GM19452 (cell line): ENCODE data around the gene TBX21.

Experiments
- ATAC-seq: cut with Tn5 transposase; IDR thresholded peaks from one replicate; pipeline ENCODE4 v1.9.1; 2021; ENCODE audit not compliant: unreplicated experiment

TBX21 gene

DNA sequence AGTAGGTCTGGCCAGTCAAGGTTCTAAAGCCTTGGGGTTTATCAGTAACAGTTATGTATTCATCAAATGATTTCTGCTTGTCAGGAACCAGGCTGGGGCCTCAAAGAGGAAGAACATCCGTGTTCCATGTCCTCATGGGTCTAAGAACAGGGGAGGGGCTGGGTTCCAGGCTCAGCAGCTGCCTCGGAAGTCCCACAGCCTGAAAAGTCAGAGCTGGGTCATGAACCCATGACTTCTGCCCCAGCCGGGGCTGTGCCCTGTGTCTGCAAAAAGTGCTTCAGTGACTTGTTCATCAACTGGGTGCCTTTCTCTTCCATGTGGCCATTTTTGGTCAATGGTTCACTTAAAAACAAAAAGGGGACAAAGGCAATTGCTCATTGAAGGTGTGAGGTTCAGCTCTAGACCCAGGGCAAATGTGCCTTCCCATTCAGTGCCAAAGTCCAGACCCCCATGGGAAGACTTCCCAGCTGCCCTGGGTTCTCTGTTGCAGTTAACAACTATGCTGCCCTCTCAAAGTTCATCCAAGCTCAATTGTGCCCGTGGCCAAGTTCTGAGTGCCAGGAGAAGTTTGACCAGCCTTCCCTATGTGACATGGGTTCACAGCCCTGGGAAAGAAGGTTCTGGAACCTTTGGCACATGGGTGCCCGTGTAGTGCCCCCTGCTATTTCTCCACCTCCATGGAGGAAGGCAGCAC is 20.6 kb upstream of the TBX21 start:
- ATAC-seq = no peak

DNA sequence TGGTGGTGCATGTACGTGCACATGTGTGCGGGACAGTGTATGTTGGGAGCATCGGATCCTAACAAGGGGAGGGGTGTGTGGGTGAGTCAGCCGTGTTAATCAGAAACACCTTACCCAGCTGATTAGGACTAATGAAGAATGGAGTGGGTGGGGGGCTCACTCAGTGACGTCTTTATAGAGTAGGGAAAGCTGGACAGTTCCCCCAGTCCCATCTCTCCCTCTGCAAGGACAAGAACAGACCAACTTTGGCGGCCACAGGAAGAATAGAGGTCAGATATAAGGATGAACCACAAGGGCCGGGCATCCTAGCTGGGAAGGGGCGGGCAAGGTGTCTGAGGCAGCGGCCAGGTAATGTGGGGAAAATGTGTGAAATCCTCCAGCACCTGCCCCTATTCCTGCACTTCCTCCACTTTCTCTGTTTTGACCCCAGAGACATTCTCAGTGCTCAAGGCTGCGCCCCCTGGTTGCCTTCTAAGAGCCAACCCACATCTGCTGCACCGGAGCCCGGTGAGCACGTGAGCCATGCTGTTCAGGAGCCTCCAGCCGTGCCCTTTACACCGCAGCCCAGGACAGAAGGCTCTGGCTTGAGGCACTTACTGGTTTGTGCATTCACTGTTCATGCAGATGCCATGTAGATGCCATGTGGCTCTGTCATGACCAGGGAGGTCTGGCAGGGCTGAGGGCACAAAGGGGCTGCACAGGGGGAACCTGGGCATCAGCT is 18.9 kb upstream of the TBX21 start:
- no peak for ATAC-seq

DNA sequence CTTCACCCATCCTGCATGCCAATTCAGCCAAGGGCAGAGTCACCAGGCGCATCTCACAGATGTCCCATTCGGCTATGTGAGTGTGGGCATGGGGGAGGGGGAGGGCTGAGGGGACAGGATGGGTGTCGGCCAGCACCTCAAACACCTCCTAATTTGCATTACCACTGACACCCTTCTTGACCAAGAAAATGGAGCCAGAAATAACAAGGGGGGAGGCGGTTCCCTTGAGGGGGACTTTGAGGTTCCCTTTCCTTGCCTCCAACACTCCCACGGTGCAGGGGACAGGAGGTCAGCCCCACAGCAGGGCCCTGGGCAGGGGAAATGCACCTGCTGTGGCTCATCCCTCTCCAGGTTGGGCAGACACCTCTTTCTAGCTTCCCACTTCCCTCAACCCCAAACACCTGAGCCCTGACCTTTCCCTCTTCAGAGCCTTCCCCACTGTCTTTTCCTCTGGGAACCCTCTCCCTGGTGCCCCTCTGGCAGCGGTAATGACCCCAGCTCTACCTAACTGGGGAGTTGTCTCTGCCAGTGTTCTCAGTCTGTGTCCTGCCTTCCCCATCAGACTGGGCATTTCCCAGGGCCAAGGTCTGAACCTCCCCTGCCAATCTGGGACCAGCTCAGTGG is 18.2 kb upstream of the TBX21 start:
- no peak for ATAC-seq

DNA sequence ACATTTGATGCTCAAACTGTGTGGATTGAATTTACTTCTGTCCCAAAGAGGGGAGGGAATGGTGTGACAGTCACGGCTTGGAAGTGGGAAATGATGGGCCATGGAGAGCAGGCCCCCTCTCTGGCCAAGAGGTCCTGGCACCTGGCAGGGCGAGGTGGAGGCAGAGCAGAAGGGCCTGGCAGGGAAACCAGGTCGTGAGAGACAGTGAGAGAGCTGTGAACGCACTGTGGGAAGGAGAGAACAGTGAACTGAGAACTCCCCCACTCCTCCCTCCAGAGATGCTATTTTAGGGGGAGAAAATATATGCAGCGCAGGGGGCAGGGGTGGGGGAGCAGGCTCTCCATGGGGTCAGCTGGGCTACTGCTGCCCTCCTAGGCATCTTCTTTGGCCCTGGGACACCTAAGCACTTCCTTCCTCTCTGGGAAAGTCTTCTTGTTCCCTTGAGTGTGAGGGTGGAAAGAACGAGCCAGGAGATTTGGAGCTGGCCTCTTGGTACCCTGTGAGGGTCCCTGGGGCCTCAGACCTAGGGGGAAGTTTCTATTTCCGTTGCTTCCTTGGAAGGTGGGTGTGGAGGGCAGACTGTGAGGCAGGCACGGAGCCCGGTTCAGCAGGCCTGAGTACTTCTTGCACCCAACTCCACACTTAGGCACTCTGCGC is 17.2 kb upstream of the TBX21 start:
- no peak for ATAC-seq

DNA sequence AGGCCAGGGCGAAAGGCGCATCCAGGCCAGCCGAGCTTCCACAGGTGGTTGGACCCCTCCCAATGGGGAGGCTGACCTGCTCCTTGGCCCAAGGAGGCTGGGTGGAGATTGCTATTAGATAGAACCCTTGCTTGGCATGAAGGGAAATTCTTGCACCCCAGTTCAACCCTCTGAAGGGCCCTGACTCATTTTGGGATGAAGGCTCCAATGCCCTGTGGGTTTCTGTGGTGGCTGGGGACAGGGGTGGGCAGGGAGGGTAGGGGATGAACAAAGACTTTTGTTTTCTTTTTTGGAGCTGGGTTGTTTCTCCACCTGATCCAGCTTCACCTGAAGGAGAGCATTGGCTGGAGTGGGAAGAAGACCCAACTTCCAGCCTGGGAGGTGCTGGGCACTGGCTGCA is 16.7 kb upstream of the TBX21 start:
- ATAC-seq = no peak

DNA sequence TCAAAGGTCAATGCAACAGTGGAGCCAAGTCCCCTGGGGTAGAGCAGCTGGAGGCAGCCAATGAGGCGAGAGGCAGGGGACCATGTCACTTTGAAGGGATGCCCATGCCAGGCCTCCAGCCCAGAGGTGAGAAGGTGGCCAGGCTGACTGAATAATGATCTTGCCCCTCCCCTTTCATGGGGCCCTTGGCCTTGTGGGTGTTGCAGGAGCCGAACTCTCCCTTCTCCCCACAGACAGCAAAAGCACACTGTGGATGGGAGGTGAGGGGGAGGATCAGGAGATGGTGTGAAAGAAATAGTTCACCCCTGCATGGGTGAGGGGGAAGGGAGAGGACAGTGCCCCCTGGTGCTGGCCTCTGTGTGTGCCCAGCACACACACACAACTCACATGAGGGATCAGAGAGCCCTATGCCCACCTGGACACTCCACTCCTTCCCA is 15.8 kb upstream of the TBX21 start:
- ATAC-seq = no peak

DNA sequence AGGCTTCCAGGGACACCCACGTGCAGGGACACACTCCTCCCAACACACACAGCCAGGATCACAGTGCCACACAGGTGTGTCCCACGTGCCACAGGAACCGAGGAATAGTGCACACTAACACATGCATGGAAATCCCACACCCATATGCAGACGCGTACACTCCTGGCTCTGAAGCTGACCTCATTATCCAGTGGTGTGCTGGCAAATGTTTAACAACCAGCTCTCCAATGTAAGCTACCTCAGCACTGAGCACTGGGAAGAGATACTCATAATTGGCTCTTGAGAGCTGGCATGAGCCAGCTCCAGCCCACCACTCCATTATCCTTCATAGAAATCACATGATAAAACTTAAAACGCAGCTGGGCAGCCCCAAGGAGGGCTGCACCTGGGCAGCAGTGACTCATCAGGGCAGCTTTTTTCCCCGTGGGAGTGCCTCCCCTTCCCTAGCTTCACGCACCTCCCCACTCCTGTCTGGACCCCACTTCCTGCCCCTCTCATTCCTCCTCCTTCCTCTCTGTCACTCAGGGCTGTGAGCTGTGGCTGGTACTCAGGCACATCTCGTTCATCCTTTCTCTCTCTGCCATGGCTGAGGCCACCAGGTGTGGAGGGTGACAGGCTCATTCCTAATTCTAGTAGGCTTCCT is 14.9 kb upstream of the TBX21 start:
- no peak for ATAC-seq

DNA sequence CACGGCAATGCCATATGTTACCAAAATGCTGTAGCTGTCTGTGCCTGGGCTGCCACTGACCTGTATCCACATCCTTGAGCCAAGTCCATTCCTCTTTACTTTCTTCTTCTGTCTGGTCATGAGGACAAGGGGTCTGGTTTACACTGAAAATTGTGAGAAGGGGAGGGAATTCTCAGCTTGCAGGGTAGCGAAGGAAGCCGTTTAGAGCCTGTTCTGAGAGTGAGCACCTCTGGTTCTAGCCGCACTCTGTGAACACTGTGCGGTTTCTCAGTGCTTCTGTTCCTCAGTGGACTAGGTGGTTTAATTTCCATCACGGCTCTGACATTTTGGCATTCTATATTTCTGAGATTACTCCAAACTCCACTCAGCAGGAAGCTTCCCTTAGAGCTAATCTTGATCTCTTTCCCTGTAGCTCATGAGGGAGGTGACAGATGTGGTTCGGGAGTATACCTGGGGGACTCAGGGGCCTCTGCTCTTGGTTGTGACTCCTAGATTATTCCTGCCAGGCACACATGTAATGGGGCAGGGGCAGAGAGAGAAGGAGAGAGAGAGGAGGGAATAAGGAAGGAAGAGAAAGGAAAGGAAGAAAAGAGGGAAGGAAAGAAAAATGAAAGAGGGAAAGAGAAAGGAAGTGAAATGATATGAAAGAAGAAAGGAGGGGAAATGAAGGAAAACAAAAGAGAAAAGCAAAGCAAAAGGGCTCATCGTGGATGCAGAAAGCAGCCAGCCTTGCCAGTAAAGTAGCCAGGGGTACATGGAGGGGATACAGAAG is 14.2 kb upstream of the TBX21 start:
- no peak for ATAC-seq

DNA sequence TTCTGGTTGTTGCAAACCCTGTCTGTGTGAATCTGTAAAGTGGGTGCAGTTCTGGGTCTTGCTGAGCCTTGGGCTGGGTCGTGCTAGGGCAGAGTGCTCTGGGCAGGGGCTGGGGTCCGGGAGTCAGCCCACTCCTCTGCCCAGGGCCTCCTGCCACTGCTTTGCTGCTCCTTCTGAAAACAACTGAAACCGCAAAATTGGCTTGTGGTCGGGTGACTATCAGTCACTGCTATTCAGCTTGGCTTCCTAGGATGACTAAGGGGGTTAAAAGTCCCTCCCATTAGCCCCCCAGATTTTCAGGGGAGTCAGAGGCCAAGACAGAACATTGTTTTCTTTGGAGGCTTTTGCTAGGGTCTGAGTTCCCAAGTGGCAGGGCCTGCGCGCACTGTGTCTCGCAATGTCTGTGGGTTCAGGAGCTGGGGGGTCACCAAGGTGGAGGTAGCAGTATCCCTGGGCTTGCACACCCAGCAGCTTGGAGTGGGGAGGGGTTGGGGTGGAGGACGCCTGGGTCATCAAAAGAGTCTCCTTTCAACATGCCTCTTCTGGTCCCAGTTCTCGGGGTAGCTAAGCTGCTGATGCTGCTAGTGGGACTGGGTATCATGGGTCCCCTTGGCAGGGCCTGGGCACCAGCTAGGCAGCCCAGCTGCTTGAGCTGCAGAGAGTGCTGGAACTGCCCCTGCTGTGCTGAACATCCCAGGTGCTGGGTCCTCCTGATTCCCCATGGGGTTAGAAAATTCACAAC is 13.5 kb upstream of the TBX21 start:
- no peak for ATAC-seq

DNA sequence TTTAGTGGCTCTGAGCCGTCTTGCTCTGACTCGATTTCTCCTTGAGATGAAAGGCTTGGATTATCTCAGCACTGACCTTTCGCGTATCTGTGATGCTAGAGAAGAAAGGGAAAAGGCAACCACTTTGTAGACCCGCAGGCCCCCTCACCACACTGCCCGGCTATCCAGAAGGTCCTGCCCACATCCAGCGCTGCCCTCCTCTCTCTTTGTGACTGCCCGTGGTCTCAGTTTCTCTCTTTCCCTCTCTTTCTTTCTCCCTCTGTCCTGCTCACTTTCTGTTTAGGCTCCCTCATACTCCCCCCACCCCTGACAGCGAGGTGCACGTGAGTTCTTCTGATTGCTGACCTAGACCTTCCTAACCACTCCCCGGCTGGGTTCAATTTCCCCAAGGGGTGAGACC is 12.8 kb upstream of the TBX21 start:
- ATAC-seq = no peak

DNA sequence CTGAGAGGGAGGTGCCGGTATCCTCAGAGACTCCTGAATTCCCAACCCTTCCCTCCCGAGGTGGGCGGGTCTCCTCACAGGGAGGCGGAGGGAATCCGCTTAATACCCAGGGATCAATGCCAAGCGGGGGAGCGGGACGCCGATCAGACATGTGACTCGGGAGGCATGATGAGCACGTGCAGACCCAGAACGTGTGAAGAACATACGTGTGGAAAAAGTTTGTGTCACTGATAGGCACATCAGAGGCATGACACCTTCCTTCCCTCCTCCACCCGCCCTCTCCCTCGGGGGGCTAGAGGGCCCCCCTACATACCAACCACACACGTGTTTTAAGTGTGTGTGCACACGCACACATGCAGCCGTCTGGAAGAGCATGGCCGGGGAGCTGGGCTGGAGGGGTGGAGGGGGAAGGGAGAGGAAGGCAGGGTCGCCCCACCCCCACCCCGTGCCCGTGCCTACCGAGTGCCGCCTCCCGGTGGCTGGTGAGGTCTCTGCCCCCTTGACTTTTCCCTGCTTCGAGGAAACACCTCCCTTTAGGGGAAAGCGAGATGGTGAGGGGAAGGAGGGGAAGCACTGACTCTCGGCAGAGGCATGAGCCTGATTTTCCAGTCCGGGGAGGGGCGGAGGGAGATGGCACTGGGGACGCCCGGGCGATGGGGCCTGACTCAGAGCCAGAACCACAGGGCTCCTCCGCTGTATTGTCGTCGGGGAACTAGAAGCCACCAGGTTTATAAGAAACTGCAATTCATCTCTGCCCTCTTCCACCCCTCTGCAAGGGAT is 12.1 kb upstream of the TBX21 start:
- ATAC-seq = no peak

DNA sequence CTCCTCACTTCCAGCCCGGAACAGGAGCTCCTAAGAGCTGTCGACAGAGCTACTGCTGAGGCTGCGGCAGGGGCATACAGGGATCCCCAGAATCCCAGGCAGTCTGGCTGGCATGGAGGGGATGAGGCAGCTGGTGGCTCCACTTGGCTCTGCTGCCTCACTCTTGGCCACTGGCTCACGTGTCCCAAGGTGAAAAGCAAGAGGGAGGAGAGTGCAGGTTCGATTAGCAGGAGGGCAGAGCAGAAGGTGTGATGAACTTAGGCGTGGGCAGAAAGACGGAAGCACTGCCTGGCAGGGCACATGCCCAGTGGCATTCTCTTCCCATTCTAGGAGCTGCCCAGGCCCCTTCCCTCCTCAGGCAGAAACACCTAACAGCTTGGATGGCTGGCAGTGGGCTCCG is 11.3 kb upstream of the TBX21 start:
- ATAC-seq = no peak

DNA sequence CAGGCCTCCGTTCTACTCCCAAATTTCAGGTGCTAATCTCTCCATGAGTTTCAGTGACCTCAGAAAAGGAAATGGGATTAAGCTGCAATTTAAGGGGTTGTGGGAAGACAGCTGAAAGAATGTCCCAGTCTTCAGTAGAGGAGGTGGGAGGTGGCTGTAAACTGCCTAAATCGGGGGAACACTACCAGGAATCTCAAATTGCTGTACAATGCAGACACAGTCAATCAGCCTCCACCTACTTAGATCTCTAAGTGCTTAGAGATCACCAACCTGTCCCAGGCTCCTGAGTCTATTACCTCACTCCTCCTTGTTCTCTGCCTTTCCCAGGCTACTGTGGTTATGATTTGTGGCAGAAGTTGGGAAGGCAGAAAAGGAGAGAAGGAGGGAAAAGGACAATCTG is 8.3 kb upstream of the TBX21 start:
- no peak for ATAC-seq

DNA sequence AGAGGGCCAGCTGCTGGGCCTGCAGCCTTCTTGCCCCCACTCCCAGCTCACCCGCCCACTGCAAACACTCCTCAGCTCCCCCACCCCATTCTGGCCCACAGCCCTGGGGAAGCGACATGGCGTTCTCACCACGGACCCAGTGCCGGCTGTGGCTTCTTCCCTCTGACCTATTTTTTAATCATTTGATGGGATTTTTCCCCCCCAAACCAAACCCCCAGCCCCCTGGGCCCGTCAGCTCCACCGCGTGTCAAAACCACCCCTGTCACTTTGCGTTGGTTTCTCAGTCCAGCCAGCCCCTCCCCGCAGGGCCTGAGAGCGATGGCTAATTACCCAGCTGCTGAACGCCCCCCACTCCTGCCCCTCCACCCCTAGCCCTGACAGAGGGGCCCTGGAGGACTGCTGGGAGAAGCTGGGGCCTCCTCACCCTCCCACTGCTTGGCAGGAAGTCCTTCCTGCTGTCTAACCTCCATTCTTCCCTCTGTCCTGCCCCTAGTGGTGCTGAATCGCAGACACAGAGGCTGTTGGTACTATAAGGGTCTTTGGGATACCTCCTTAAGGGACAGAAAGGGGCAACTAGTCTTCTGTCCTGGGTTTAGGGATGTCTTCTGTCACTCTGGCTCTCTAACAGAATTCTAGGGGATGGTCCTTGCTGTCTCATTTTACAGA is 7.5 kb upstream of the TBX21 start:
- no peak for ATAC-seq

DNA sequence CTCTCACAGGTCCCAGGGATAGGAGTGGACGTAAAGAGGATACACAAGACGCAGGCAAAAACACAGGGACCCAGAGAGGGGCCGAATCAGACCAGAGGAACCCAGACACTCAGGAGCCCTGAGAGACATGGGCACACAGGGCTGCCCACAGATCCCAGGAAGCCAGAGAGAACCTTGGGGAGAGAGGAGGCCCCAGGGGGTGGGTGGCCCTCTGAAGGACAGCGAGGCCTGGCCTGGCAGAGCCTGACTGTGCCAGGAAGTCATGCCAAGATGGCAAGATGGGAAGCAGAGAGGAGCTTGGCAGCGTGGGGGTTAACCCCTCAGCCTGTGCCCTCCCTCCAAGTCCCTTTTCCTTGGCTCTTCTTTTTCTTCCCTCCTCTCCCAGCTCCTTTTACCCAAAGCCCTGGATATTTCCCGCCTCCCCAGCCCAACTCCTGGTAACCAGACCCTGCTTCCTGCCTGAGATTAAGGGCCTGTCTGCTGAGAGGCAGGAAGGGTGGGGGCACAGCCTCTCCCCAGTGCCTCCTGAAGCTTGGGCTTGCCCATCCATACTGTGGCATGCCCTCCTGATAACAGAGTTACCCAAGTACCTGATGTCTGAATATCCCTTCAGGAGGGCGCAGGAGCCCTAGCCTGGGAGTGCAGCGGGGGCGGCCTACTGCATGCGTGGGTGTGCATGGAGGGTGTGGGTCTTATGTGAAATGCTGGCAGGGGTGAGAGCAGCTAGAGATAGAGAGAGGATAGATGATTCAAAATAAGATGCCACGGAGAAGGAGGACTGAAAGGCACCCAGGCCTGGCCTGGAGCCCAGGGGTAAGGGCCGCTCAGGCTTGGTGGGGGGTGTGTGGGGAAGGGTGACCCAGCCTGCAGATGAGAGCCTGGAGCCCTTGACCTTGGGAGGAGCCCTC is 6.0 kb upstream of the TBX21 start:
- ATAC-seq = no peak

DNA sequence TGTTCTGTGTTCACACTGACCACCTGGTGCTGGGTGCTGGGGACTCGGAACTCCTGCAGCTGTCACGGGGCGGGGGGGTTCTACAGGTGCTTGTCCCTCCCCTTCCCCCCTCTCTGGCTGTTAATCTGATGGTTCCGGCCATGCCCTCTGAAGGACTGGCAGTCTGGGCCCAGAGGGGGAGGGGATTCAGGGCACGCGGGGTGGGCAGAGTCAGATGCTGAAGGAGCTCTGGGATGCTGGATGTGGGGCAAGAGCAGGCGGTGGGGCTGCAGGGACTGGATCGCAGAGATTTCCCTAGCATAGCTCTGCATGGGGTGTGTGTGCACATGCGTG is 5.4 kb upstream of the TBX21 start:
- no peak for ATAC-seq

DNA sequence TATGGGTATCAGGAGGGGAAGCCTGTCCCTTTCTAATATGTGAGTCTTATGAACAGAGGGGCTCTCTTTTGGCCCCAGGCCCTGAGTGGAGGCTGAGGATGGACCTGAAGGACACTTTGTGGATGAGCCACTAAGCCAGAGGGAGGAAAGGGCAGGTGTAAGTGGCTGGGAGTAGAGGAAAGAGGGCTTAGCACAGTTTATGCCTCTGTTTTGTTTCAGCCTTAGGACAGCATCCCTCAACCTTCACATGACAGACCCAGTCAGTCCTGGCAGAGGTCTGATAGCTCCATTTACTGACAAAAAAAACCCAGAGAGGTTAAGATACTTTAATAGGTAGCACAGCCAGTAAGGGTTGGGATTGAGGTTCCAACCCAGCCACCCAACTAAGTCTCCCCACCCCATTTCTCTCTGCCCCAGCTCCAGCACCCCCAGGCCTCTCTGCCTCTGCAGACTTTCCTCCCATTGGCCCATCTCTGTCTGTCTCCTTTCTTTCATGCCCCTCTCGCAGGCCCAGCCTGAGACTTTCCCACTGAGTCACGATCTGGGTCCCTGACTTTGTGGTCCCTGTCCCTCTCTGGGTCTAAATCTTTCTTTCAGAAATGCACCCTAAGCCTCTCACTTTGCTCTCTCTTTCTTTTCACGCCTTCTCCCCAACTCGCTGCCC is 4.7 kb upstream of the TBX21 start:
- ATAC-seq = no peak
